IMR-90 (cell line): Measurements from ENCODE around the gene PEX14. TPM values are rescaled to one million over a fixed set of nuclear protein-coding genes. Genes with fewer than 3 reads are reported as not detected.

ENCODE experiments used
- ATAC-seq: fragments of 200-7000 bp; cut with Tn5 transposase; 2 replicates; pipeline ENCODE4 v1.9.1; 2020; ENCODE audit warnings: low read depth, mild to moderate bottlenecking, moderate library complexity
- BruUV-seq: library from RNA; stranded (reverse); fragments of 400-500 nt; replicated peaks from 2 replicates; lab custom pipeline; 2021; lab: Mats Ljungman, UMichigan
- CTCF ChIA-PET: fragments of 300-600 bp; formaldehyde crosslinking; extraction: SDS; loops from one replicate; lab custom pipeline; 2021; ENCODE audit warnings: antibody characterized with exemption; lab: Yijun Ruan, JAX
- POLR2A ChIA-PET: fragments of 300-600 bp; sonication (Branson Sonifier 250); formaldehyde crosslinking; loops from one replicate; lab custom pipeline; 2022; ENCODE audit warnings: antibody characterized with exemption; ENCODE audit not compliant: unreplicated experiment; lab: Charles Lee
- DNase-seq: peaks from one replicate; pipeline ENCODE4 v3.0.0; 2013
- H2AFZ ChIP-seq: replicated peaks from 2 replicates; pipeline ENCODE3; 2013; ENCODE audit warnings: low read length, mild to moderate bottlenecking; ENCODE audit not compliant: poor library complexity
- H2AK5ac ChIP-seq: 2 replicates; pipeline ENCODE4 v1.6.1; 2013; ENCODE audit warnings: low read depth, low read length, inconsistent platforms
- H2AK9ac ChIP-seq: replicated peaks from 2 replicates; pipeline ENCODE3; 2013; ENCODE audit warnings: mild to moderate bottlenecking, low read depth, low read length, moderate library complexity; ENCODE audit not compliant: poor library complexity
- H2BK120ac ChIP-seq: 2 replicates; pipeline ENCODE4 v1.6.1; 2013; ENCODE audit warnings: low read depth, low read length, inconsistent platforms
- H2BK15ac ChIP-seq: 3 replicates; pipeline ENCODE4 v1.6.1; 2013; ENCODE audit warnings: low read depth, low read length, inconsistent platforms
- H2BK20ac ChIP-seq: 2 replicates; pipeline ENCODE4 v1.6.1; 2013; ENCODE audit warnings: low read depth, mild to moderate bottlenecking, inconsistent platforms, low read length, moderate library complexity
- H2BK5ac ChIP-seq: 2 replicates; pipeline ENCODE4 v1.6.1; 2013; ENCODE audit warnings: mild to moderate bottlenecking, low read depth, low read length, inconsistent platforms; ENCODE audit not compliant: poor library complexity, severe bottlenecking
- H3K14ac ChIP-seq: replicated peaks from 2 replicates; pipeline ENCODE4 v1.6.1; 2013; ENCODE audit warnings: low read depth, low read length, inconsistent platforms
- H3K18ac ChIP-seq: 2 replicates; pipeline ENCODE4 v1.6.1; 2013; ENCODE audit warnings: low read depth, low read length, control low read depth
- H3K23ac ChIP-seq: 2 replicates; pipeline ENCODE4 v1.6.1; 2013; ENCODE audit warnings: low read depth, low read length, inconsistent platforms
- H3K27ac ChIP-seq: 2 replicates; pipeline ENCODE4 v1.5.1; 2013; ENCODE audit warnings: mild to moderate bottlenecking, control low read depth, low read length; ENCODE audit not compliant: insufficient read depth
- H3K27me3 ChIP-seq: 2 replicates; pipeline ENCODE4 v1.6.1; 2013; ENCODE audit warnings: low read length; ENCODE audit not compliant: control insufficient read depth, insufficient read depth
- H3K36me3 ChIP-seq: 2 replicates; pipeline ENCODE4 v1.6.1; 2013; ENCODE audit warnings: low read length, mixed read lengths; ENCODE audit not compliant: control insufficient read depth, insufficient read depth
- H3K4ac ChIP-seq: 2 replicates; pipeline ENCODE4 v1.6.1; 2013; ENCODE audit warnings: low read depth, low read length, inconsistent platforms
- H3K4me1 ChIP-seq: 2 replicates; pipeline ENCODE4 v1.6.1; 2013; ENCODE audit warnings: low read length, mixed read lengths; ENCODE audit not compliant: control insufficient read depth, insufficient read depth
- H3K4me2 ChIP-seq: 2 replicates; pipeline ENCODE4 v1.6.1; 2013; ENCODE audit warnings: low read depth, mild to moderate bottlenecking, control low read depth, low read length, moderate library complexity
- H3K4me3 ChIP-seq: 2 replicates; pipeline ENCODE4 v1.5.1; 2013; ENCODE audit warnings: low read depth, mild to moderate bottlenecking, control low read depth, low read length, moderate library complexity; ENCODE audit not compliant: insufficient read depth
- H3K56ac ChIP-seq: 2 replicates; pipeline ENCODE4 v1.6.1; 2013; ENCODE audit warnings: low read length, inconsistent platforms; ENCODE audit not compliant: insufficient read depth; ENCODE audit errors: extremely low read depth
- H3K79me1 ChIP-seq, 2 experiments: 2 replicates each; pipeline ENCODE4 v1.6.1; 2013; ENCODE audit warnings: low read length in 2 of 2, inconsistent platforms in 1 of 2, low read depth in 1 of 2
- H3K9ac ChIP-seq: 2 replicates; pipeline ENCODE4 v1.6.1; 2013; ENCODE audit warnings: low read depth, low read length, control low read depth
- H3K9me1 ChIP-seq: 2 replicates; pipeline ENCODE4 v1.6.1; 2013; ENCODE audit warnings: low read length, inconsistent platforms; ENCODE audit not compliant: insufficient read depth
- H3K9me3 ChIP-seq: 2 replicates; pipeline ENCODE4 v1.6.1; 2013; ENCODE audit warnings: low read length; ENCODE audit not compliant: control insufficient read depth, insufficient read depth
- H4K20me1 ChIP-seq: 2 replicates; pipeline ENCODE4 v1.6.1; 2013; ENCODE audit warnings: low read length, inconsistent platforms; ENCODE audit not compliant: insufficient read depth
- H4K5ac ChIP-seq: 2 replicates; pipeline ENCODE4 v1.6.1; 2013; ENCODE audit warnings: mild to moderate bottlenecking, low read depth, low read length, control low read depth
- H4K8ac ChIP-seq, 2 experiments: 2 replicates each; pipeline ENCODE4 v1.6.1; 2013; ENCODE audit warnings: low read depth in 2 of 2, low read length in 2 of 2, control low read depth in 1 of 2, inconsistent platforms in 1 of 2
- H4K91ac ChIP-seq: 2 replicates; pipeline ENCODE4 v1.6.1; 2013; ENCODE audit warnings: low read depth, low read length, inconsistent platforms; ENCODE audit not compliant: insufficient read depth
- BHLHE40 ChIP-seq: fragments of 150-350 bp; IDR thresholded peaks from 2 replicates; pipeline ENCODE4 v1.6.1; 2016; ENCODE audit warnings: mild to moderate bottlenecking, low read depth, low read length
- CEBPB ChIP-seq: IDR thresholded peaks from 2 replicates; pipeline ENCODE4 v1.6.1; 2012; ENCODE audit warnings: low read depth, low read length, improper control_type of control experiment
- CHD1 ChIP-seq: IDR thresholded peaks from 2 replicates; pipeline ENCODE4 v1.6.1; 2012; ENCODE audit warnings: low read depth, low read length, improper control_type of control experiment
- CTCF ChIP-seq: conservative IDR thresholded peaks from 2 replicates; pipeline ENCODE4 v1.5.1; 2012; ENCODE audit warnings: mild to moderate bottlenecking, low read depth, low read length, improper control_type of control experiment
- ELK1 ChIP-seq: fragments of 150-350 bp; IDR thresholded peaks from 2 replicates; pipeline ENCODE4 v1.6.1; 2016; ENCODE audit warnings: low read depth, mild to moderate bottlenecking, low read length, moderate library complexity, borderline replicate concordance
- FOS ChIP-seq: fragments of 150-350 bp; IDR thresholded peaks from 2 replicates; pipeline ENCODE4 v1.6.1; 2016; ENCODE audit warnings: low read depth, low read length
- MAFK ChIP-seq: IDR thresholded peaks from 2 replicates; pipeline ENCODE4 v1.6.1; 2012; ENCODE audit warnings: low read depth, low read length, improper control_type of control experiment
- MAZ ChIP-seq: IDR thresholded peaks from 2 replicates; pipeline ENCODE4 v1.6.1; 2012; ENCODE audit warnings: low read depth, mild to moderate bottlenecking, low read length, improper control_type of control experiment, moderate library complexity, borderline replicate concordance
- MXI1 ChIP-seq: IDR thresholded peaks from 2 replicates; pipeline ENCODE4 v1.6.1; 2012; ENCODE audit warnings: low read depth, mild to moderate bottlenecking, low read length, moderate library complexity, borderline replicate concordance
- NFE2L2 ChIP-seq: fragments of 150-350 bp; IDR thresholded peaks from 2 replicates; pipeline ENCODE4 v1.6.1; 2016; ENCODE audit warnings: low read depth, mild to moderate bottlenecking, low read length
- POLR2A ChIP-seq: IDR thresholded peaks from 2 replicates; pipeline ENCODE4 v1.6.1; 2012; ENCODE audit warnings: mild to moderate bottlenecking, low read depth, low read length
- RAD21 ChIP-seq: IDR thresholded peaks from 2 replicates; pipeline ENCODE4 v1.6.1; 2012; ENCODE audit warnings: low read length, improper control_type of control experiment
- RCOR1 ChIP-seq: IDR thresholded peaks from 2 replicates; pipeline ENCODE4 v1.6.1; 2012; ENCODE audit warnings: mild to moderate bottlenecking, low read length, improper control_type of control experiment; ENCODE audit not compliant: insufficient replicate concordance
- RFX5 ChIP-seq: IDR thresholded peaks from 2 replicates; pipeline ENCODE4 v1.8.0; 2012; ENCODE audit warnings: low read depth, mild to moderate bottlenecking, low read length, moderate library complexity
- SMC3 ChIP-seq: fragments of 150-350 bp; IDR thresholded peaks from 2 replicates; pipeline ENCODE4 v1.6.1; 2016; ENCODE audit warnings: low read depth, mild to moderate bottlenecking, antibody characterized with exemption, low read length, moderate library complexity
- USF2 ChIP-seq: fragments of 150-350 bp; IDR thresholded peaks from 2 replicates; pipeline ENCODE4 v1.6.1; 2017; ENCODE audit warnings: mild to moderate bottlenecking, antibody characterized with exemption, low read length, low read depth
- WGBS, 2 experiments: methylation state at CpG; one replicate each; pipeline versions ENCODE4 v1.1.5 to v1.1.7; 2013; ENCODE audit warnings: missing lambda C conversion rate in 2 of 2; ENCODE audit not compliant: insufficient read length in 1 of 2; ENCODE audit errors: extremely low coverage in 2 of 2; 5-methylcytosine and 5-hydroxymethylcytosine counted together
- dilution Hi-C: fragments of 300-500 bp; cut with HindIII; formaldehyde crosslinking; loops from one replicate; pipeline ENCODE4 v1.14.3; 2018; ENCODE audit warnings: low sequenced_read_pairs; ENCODE audit not compliant: unreplicated experiment
- in situ Hi-C: fragments of 300-500 bp; cut with MboI; formaldehyde crosslinking; loops from 3 replicates; pipeline ENCODE4 v1.14.3; 2019; ENCODE audit warnings: low sequenced_read_pairs, inconsistent platforms, mixed read lengths
- intact Hi-C: fragments of 100-400 bp; cut with micrococcal nuclease; formaldehyde crosslinking; loops from 2 replicates; pipeline ENCODE4 v1.10.0; 2022
- polyA plus RNA-seq, 3 experiments: library from polyadenylated mRNA; depleted of rRNA; stranded (reverse); fragments of >200 nt; gene quantifications; 2 replicates each; pipeline ENCODE4 v1.2.3, GENCODE V29; 2012; ENCODE audit warnings: low replicate concordance in 1 of 3
- total RNA-seq: library from RNA; depleted of rRNA; stranded (reverse); fragments of >200 nt; gene quantifications from 2 replicates; pipeline ENCODE4 v1.2.3, GENCODE V29; 2012

Gene PEX14
- total and polyA plus RNA-seq, 2 of the 4 experiments (the other 2 are of a cell fraction), result 9.5 to 22.5 TPM

GRCh38 chr1:10656431-10656830, 181.7 kb downstream of the PEX14 start:
- POLR2A ChIA-PET, result no interaction called here
- H2BK120ac ChIP-seq, result no peak overlapping the region
- in situ Hi-C loops, result no loop called here

More at GRCh38 chr1:10656431-10656830, 181.7 kb downstream of the PEX14 start:
- no peak overlapping the region for H4K8ac ChIP-seq
- no peak overlapping the region for H2AK9ac ChIP-seq
- CTCF ChIA-PET, result no interaction called here
- H3K79me1 ChIP-seq, result no peaks in the 10 kb centered on the region
- no peak overlapping the region for H3K18ac ChIP-seq
- H2BK15ac ChIP-seq, result no peak overlapping the region
- no peak overlapping the region for H3K9ac ChIP-seq
- no peak overlapping the region for H3K4ac ChIP-seq
- H2BK20ac ChIP-seq, result no peak overlapping the region
- H2AFZ ChIP-seq, result no peak overlapping the region
- dilution Hi-C loops (no loop called here), intact Hi-C loops (no loop called here)
- no peak overlapping the region for H4K5ac ChIP-seq
- no peak for DNase-seq
- no peak overlapping the region for H3K27ac ChIP-seq
- no peak overlapping the region for H3K56ac ChIP-seq
- no peak overlapping the region for H3K4me3 ChIP-seq
- no peak overlapping the region for H3K14ac ChIP-seq
- no peak overlapping the region for H2BK5ac ChIP-seq
- ATAC-seq, result no peak
- no peaks in the 10 kb centered on the region for H3K9me1 ChIP-seq
- TF ChIP-seq NFE2L2, result no peak
- TF ChIP-seq RAD21, result no peak
- TF ChIP-seq SMC3, result no peak
- TF ChIP-seq RFX5, result no peak
- no peak for TF ChIP-seq MXI1
- TF ChIP-seq MAZ, result no peak
- no peak for TF ChIP-seq CHD1
- TF ChIP-seq USF2, result no peak
- TF ChIP-seq CTCF, result no peak
- no peak for TF ChIP-seq POLR2A
- TF ChIP-seq FOS, result no peak
- no peak for TF ChIP-seq RCOR1
- TF ChIP-seq BHLHE40, result no peak
- TF ChIP-seq CEBPB, result no peak
- no peak for TF ChIP-seq ELK1
- no peak for TF ChIP-seq MAFK
- 96% methylated on average over 7 of the region's 15 CpGs; no CpG with 5 or more reads in 1 of the 2 experiments for WGBS, 2 experiments
- 0 out of 2 replicates have a peak, but pooled peaks cover 1% of the 10 kb centered on the region for H3K4me1 ChIP-seq
- BruUV-seq, result no TSS peak
- no peaks in the 10 kb centered on the region for H4K20me1 ChIP-seq
- no peaks in the 10 kb centered on the region for H3K36me3 ChIP-seq
- H2AK5ac ChIP-seq, result no peak overlapping the region
- no peak overlapping the region for H3K23ac ChIP-seq
- no peaks in the 10 kb centered on the region for H3K9me3 ChIP-seq
- no peak overlapping the region for H4K91ac ChIP-seq
- H3K4me2 ChIP-seq, result no peak overlapping the region
- H3K27me3 ChIP-seq, result no peaks in the 10 kb centered on the region; the same call in 1 of the 2 replicates
